Mucosa of descending colon (tissue), 3 donors: Measurements from ENCODE around the gene MIGA1. TPM values are rescaled to one million over a fixed set of nuclear protein-coding genes. Genes with fewer than 3 reads are reported as not detected.

Experiments
- ATAC-seq: fragments of 200-7000 bp; cut with Tn5 transposase; one replicate; pipeline ENCODE4 v1.9.1; 2020; ENCODE audit warnings: mild to moderate bottlenecking, moderate library complexity
- DNase-seq, 3 donors: peaks; one replicate each; pipeline ENCODE4 v3.0.0-alpha.2; 2020
- H3K36me3 ChIP-seq: fragments of 200-600 bp; one replicate; pipeline ENCODE4 v1.8.0; 2021; ENCODE audit warnings: low read depth, mild to moderate bottlenecking
- H3K4me1 ChIP-seq: fragments of 200-600 bp; one replicate; pipeline ENCODE4 v1.8.0; 2021; ENCODE audit warnings: low read depth, mild to moderate bottlenecking
- H3K4me3 ChIP-seq: fragments of 200-600 bp; one replicate; pipeline ENCODE4 v1.8.0; 2021; ENCODE audit warnings: mild to moderate bottlenecking
- H3K9me3 ChIP-seq: fragments of 200-600 bp; one replicate; pipeline ENCODE4 v1.8.0; 2021; ENCODE audit warnings: mild to moderate bottlenecking
- CTCF ChIP-seq: fragments of 200-600 bp; IDR thresholded peaks from one replicate; pipeline ENCODE4 v1.8.0; 2022; ENCODE audit warnings: antibody characterized with exemption, mild to moderate bottlenecking
- intact Hi-C, 2 donors: fragments of 100-400 bp; cut with DNase I in 1 of 2; cut with micrococcal nuclease in 1 of 2; formaldehyde crosslinking; loops; one replicate each; pipeline versions ENCODE4 v1.11.0 to v1.11.1; 2022; cut with DNase I, micrococcal nuclease
- total RNA-seq, 3 donors: library from RNA; stranded (reverse); fragmentation: NEBNext Ultra II Directional in 2 of 3; extraction: Animal tissue kit (Norgen Biotek cat#: 25700) in 2 of 3; gene quantifications; one replicate each; pipeline versions ENCODE4 v1.2.1 to v1.2.4, GENCODE V29; 2021 to 2023
- donor health status: DM: no; HTN: no; CAD: no; lungs with moderate emphysema.
- donor health status: DM: no; HTN: no; CAD: no.
- donor health status: DM: no; HTN: yes; CAD: no.

MIGA1 gene
- total RNA-seq, 3 donors from 2014 or later: 13.2 to 21.1 (median 18.5) TPM

- no peaks in the 10 kb centered on the region for H3K36me3 ChIP-seq
- no peak overlapping the region for H3K4me3 ChIP-seq
- intact Hi-C loops: no loop called here
- TF ChIP-seq CTCF: no peak
- no peaks in the 10 kb centered on the region for H3K4me1 ChIP-seq
- ATAC-seq: no peak
- DNase-seq: no peak
- no peaks in the 10 kb centered on the region for H3K9me3 ChIP-seq
Observed at GRCh38 chr1:77926561-77927357, 147.3 kb downstream of the MIGA1 start.

- no peak for DNase-seq
- Histone ChIP-seq H3K4me1 (no peaks in the 10 kb centered on the region), H3K36me3 (no peaks in the 10 kb centered on the region), H3K4me3 (no peak overlapping the region), H3K9me3 (no peaks in the 10 kb centered on the region)
- no peak for ATAC-seq
- intact Hi-C loops: no loop called here
- no peak for TF ChIP-seq CTCF
Observed at GRCh38 chr1:77927414-77927813, 148.0 kb downstream of the MIGA1 start.

Other genes with a start within 250 kb of the MIGA1 start
- 10 to 100 TPM; 29.8 to 58.2 (median 37.0) TPM for gene ZZZ3, start 97.0 kb upstream of the MIGA1 start, total RNA-seq
- gene USP33, start 19.8 kb upstream of the MIGA1 start, total RNA-seq: 10 to 100 TPM; 57.1 to 65.0 (median 60.6) TPM
- 10 to 100 TPM in 1 of 3 donors, 1 to 10 TPM in 2; 2.1 to 49.2 (median 7.2) TPM for gene NEXN, start 109.0 kb downstream of the MIGA1 start, total RNA-seq
- gene FUBP1, start 199.4 kb downstream of the MIGA1 start, total RNA-seq: 100 to 1,000 TPM in 1 of 3 donors, 10 to 100 TPM in 2; 86.5 to 105 (median 97.8) TPM
- gene DNAJB4, start 225.3 kb downstream of the MIGA1 start, total RNA-seq: 10 to 100 TPM; 15.8 to 42.2 (median 19.4) TPM